Hepatocyte (in vitro differentiated cells): Measurements from ENCODE around the gene EVI5L.

Experiments
- EZH2 ChIP-seq: fragments of 200-600 bp; sonication (generic); IDR thresholded peaks from 2 replicates; pipeline ENCODE4 v1.6.1; 2016; ENCODE audit warnings: antibody characterized with exemption, mild to moderate bottlenecking, borderline replicate concordance
- TF ChIP-seq, protein P1 (sequence below): fragments of 200-600 bp; sonication (generic); IDR thresholded peaks from 2 replicates; pipeline ENCODE4 v1.5.1; 2016; ENCODE audit warnings: antibody characterized with exemption, mild to moderate bottlenecking; ENCODE audit not compliant: poor library complexity

DNA sequence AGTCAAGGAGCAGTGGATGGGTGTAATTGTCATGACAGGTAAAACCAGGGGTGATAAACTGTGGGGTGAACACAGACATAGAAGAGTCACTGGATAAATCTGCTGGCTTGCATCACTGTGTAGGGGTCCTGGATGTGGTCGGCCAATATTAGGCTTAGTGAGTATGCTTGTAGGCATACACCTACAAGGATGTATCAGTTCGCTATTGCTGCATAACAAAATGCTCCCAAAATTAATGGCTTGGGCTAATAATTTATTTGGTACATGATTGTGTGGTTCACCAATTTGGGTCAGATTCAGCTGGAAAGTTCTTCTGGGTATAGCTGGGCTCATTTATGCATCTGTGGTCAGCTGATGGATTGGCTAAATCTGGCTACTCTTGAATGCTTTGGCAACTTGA lies 11.2 kb upstream of the EVI5L start:
- TF ChIP-seq, protein P1, sequence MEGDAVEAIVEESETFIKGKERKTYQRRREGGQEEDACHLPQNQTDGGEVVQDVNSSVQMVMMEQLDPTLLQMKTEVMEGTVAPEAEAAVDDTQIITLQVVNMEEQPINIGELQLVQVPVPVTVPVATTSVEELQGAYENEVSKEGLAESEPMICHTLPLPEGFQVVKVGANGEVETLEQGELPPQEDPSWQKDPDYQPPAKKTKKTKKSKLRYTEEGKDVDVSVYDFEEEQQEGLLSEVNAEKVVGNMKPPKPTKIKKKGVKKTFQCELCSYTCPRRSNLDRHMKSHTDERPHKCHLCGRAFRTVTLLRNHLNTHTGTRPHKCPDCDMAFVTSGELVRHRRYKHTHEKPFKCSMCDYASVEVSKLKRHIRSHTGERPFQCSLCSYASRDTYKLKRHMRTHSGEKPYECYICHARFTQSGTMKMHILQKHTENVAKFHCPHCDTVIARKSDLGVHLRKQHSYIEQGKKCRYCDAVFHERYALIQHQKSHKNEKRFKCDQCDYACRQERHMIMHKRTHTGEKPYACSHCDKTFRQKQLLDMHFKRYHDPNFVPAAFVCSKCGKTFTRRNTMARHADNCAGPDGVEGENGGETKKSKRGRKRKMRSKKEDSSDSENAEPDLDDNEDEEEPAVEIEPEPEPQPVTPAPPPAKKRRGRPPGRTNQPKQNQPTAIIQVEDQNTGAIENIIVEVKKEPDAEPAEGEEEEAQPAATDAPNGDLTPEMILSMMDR: no peak
- no peak for TF ChIP-seq EZH2
